K562 (cell line): ENCODE measurements around the gene CD22.

Experiments used
- ARNT ChIP-seq, 2 experiments: fragments of 450-650 bp; IDR thresholded peaks; 2 replicates each; pipeline ENCODE4 v1.6.1; 2016; ENCODE audit warnings: mild to moderate bottlenecking in 1 of 2
- FOXA1 ChIP-seq: fragments of 450-650 bp; IDR thresholded peaks from 2 replicates; pipeline ENCODE4 v1.6.1; 2016; ENCODE audit warnings: mild to moderate bottlenecking, borderline replicate concordance
- JUND ChIP-seq, 2 experiments: IDR thresholded peaks; 2 replicates in 1 of 2; 3 replicates in 1 of 2; pipeline ENCODE4 v1.6.1; 2011; ENCODE audit warnings: borderline replicate concordance in 2 of 2, low read depth in 2 of 2, low read length in 2 of 2, improper control_type of control experiment in 1 of 2, missing biosample characterization in 1 of 2, missing genetic modification characterization in 1 of 2, missing genetic modification reagents in 1 of 2
- MAFF ChIP-seq: IDR thresholded peaks from 2 replicates; pipeline ENCODE4 v1.6.1; 2012; ENCODE audit warnings: low read length, improper control_type of control experiment
- NRF1 ChIP-seq, 2 experiments: fragments of 450-650 bp; IDR thresholded peaks in 1 of 2; conservative IDR thresholded peaks in 1 of 2; 2 replicates each; pipeline ENCODE4 v1.6.1; 2014; ENCODE audit warnings: mild to moderate bottlenecking in 2 of 2
- POLR2A ChIP-seq: fragments of 450-650 bp; conservative IDR thresholded peaks from 2 replicates; pipeline ENCODE4 v1.6.1; 2016
- PTRF ChIP-seq: fragments of 450-650 bp; IDR thresholded peaks from 2 replicates; pipeline ENCODE4 v1.6.1; 2016; ENCODE audit warnings: mild to moderate bottlenecking, missing genetic modification characterization, missing compliant biosample characterization
- RB1 ChIP-seq: fragments of 450-650 bp; IDR thresholded peaks from 2 replicates; pipeline ENCODE4 v1.6.1; 2017; ENCODE audit warnings: low read depth, mild to moderate bottlenecking
- SIN3A ChIP-seq, 2 experiments: fragments of 150-350 bp in 1 of 2; IDR thresholded peaks; 2 replicates each; pipeline ENCODE4 v1.6.1; 2011 to 2016; ENCODE audit warnings: borderline replicate concordance in 2 of 2, low read depth in 2 of 2, low read length in 2 of 2, mild to moderate bottlenecking in 2 of 2, moderate library complexity in 2 of 2; ENCODE audit not compliant: control insufficient read depth in 1 of 2
- YY1 ChIP-seq, 3 experiments: IDR thresholded peaks; 2 replicates each; pipeline ENCODE4 v1.6.1; 2011; ENCODE audit warnings: low read length in 2 of 3, mild to moderate bottlenecking in 2 of 3, moderate library complexity in 2 of 3, borderline replicate concordance in 1 of 3, control low read depth in 1 of 3, low read depth in 1 of 3; ENCODE audit not compliant: insufficient read depth in 3 of 3, insufficient replicate concordance in 2 of 3, control insufficient read depth in 1 of 3, insufficient read length in 1 of 3; ENCODE audit errors: extremely low read depth in 1 of 3
- TF ChIP-seq, protein P1 (sequence below), 3 experiments: fragments of 200-800 bp in 1 of 3; fragments of 250-450 bp in 1 of 3; fragments of 450-650 bp in 1 of 3; sonication (Bioruptor Pico) in 1 of 3; sonication (Bioruptor generic) in 1 of 3; formaldehyde crosslinking in 1 of 3; IDR thresholded peaks; 2 replicates each; pipeline versions ENCODE4 v1.6.1 to v1.8.0; 2016 to 2022; ENCODE audit warnings: mild to moderate bottlenecking in 2 of 3, missing genetic modification characterization in 2 of 3, missing compliant biosample characterization in 1 of 3, moderate library complexity in 1 of 3
- TF ChIP-seq, protein P2 (sequence below): sonication (generic); formaldehyde crosslinking; IDR thresholded peaks from 2 replicates; pipeline ENCODE4 v1.8.0; 2022; ENCODE audit warnings: missing genetic modification reagents, mild to moderate bottlenecking, borderline replicate concordance

- TF ChIP-seq NRF1 (conservative IDR thresholded peaks at IDR 0.05 in 1 of 2, IDR thresholded peaks at IDR 0.05 in 1 of 2) (no peak), POLR2A (no peak), RB1 (no peak), PTRF (tag) (no peak), JUND (IDR thresholded peaks at IDR 0.05; ENCODE audit: borderline replicate concordance, low read depth, low read length) (no peak), JUND (tag; IDR thresholded peaks at IDR 0.05; ENCODE audit: borderline replicate concordance, low read depth, low read length) (no peak), ARNT (IDR thresholded peaks at IDR 0.05) (no peak), MAFF (no peak), YY1 (IDR thresholded peaks at IDR 0.05; ENCODE audit: borderline replicate concordance in 1 of 3, control insufficient read depth in 1 of 3, extremely low read depth in 1 of 3, insufficient read depth in 3 of 3, insufficient read length in 1 of 3, insufficient replicate concordance in 2 of 3, low read depth in 1 of 3, low read length in 2 of 3) (no peak), FOXA1 (no peak), SIN3A (IDR thresholded peaks at IDR 0.05; ENCODE audit: borderline replicate concordance in 2 of 2, control insufficient read depth in 1 of 2, low read depth in 2 of 2, low read length in 2 of 2) (no peak)
- TF ChIP-seq, protein P1, sequence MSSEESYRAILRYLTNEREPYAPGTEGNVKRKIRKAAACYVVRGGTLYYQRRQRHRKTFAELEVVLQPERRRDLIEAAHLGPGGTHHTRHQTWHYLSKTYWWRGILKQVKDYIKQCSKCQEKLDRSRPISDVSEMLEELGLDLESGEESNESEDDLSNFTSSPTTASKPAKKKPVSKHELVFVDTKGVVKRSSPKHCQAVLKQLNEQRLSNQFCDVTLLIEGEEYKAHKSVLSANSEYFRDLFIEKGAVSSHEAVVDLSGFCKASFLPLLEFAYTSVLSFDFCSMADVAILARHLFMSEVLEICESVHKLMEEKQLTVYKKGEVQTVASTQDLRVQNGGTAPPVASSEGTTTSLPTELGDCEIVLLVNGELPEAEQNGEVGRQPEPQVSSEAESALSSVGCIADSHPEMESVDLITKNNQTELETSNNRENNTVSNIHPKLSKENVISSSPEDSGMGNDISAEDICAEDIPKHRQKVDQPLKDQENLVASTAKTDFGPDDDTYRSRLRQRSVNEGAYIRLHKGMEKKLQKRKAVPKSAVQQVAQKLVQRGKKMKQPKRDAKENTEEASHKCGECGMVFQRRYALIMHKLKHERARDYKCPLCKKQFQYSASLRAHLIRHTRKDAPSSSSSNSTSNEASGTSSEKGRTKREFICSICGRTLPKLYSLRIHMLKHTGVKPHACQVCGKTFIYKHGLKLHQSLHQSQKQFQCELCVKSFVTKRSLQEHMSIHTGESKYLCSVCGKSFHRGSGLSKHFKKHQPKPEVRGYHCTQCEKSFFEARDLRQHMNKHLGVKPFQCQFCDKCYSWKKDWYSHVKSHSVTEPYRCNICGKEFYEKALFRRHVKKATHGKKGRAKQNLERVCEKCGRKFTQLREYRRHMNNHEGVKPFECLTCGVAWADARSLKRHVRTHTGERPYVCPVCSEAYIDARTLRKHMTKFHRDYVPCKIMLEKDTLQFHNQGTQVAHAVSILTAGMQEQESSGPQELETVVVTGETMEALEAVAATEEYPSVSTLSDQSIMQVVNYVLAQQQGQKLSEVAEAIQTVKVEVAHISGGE (CRISPR knock-in tag; IDR thresholded peaks at IDR 0.05): no peak
- TF ChIP-seq, protein P2, sequence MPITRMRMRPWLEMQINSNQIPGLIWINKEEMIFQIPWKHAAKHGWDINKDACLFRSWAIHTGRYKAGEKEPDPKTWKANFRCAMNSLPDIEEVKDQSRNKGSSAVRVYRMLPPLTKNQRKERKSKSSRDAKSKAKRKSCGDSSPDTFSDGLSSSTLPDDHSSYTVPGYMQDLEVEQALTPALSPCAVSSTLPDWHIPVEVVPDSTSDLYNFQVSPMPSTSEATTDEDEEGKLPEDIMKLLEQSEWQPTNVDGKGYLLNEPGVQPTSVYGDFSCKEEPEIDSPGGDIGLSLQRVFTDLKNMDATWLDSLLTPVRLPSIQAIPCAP (CRISPR knock-in tag): no peak
Measured at GRCh38 chr19:35353635-35354034, 24.6 kb downstream of the CD22 start.
